Measurements from ENCODE around the gene RBM6. TPM values are rescaled to one million over a fixed set of nuclear protein-coding genes. Genes with fewer than 3 reads are reported as not detected.
"Not testable (repeated sequence)": the region's sequence is repeated elsewhere in the genome, so short reads cannot be mapped to it uniquely, and the experiment has no call there.

The RBM6 gene
- total RNA-seq, 1 experiment from 2014 or later: 88.3 TPM

- no peak overlapping the region for H3K4me3 ChIP-seq (ENCODE audit: low read length)
- H3K4me2 ChIP-seq (ENCODE audit: low read depth, low read length, poor library complexity, severe bottlenecking): no peak overlapping the region
- no peaks in the 10 kb centered on the region for H4K20me1 ChIP-seq (ENCODE audit: insufficient read depth, low read depth, low read length)
- H3K79me2 ChIP-seq (ENCODE audit: low read length): no peaks in the 10 kb centered on the region
- H3K9ac ChIP-seq (ENCODE audit: low read length): no peak overlapping the region
- H3K9me2 ChIP-seq (replicated peaks; ENCODE audit: insufficient read depth, low read length): no peaks in the 10 kb centered on the region
- no peak overlapping the region for H2AFZ ChIP-seq (ENCODE audit: low read length)
- H3K9me3 ChIP-seq (ENCODE audit: low read length): no peaks in the 10 kb centered on the region
- no peak overlapping the region for H3K27ac ChIP-seq (ENCODE audit: low read length)
- H3K27me3 ChIP-seq (ENCODE audit: low read length): no peaks in the 10 kb centered on the region
- H3K36me3 ChIP-seq (ENCODE audit: insufficient read depth, low read length): no peaks in the 10 kb centered on the region
- no peak for DNase-seq
- peaks cover 9% of the 10 kb centered on the region for H3K4me1 ChIP-seq (ENCODE audit: low read length)
These were observed 29.4 kb upstream of the RBM6 start for GRCh38 chr3:49910409-49911123.

GRCh38 chr3:49911124-49911420, 28.9 kb upstream of the RBM6 start:
- no peaks in the 10 kb centered on the region for H3K36me3 ChIP-seq (ENCODE audit: insufficient read depth, low read length)
- no peak for DNase-seq
- no peaks in the 10 kb centered on the region for H3K79me2 ChIP-seq (ENCODE audit: low read length)
- H3K4me2 ChIP-seq (ENCODE audit: low read depth, low read length, poor library complexity, severe bottlenecking): no peak overlapping the region
- no peak overlapping the region for H3K9ac ChIP-seq (ENCODE audit: low read length)
- H4K20me1 ChIP-seq (ENCODE audit: insufficient read depth, low read depth, low read length): no peaks in the 10 kb centered on the region
- H3K4me1 ChIP-seq (ENCODE audit: low read length): peaks cover 5% of the 10 kb centered on the region
- H3K9me3 ChIP-seq (ENCODE audit: low read length): no peaks in the 10 kb centered on the region
- no peaks in the 10 kb centered on the region for H3K9me2 ChIP-seq (replicated peaks; ENCODE audit: insufficient read depth, low read length)
- no peak overlapping the region for H2AFZ ChIP-seq (ENCODE audit: low read length)
- H3K27me3 ChIP-seq (ENCODE audit: low read length): no peaks in the 10 kb centered on the region
- H3K27ac ChIP-seq (ENCODE audit: low read length): no peak overlapping the region
- H3K4me3 ChIP-seq (ENCODE audit: low read length): no peak overlapping the region

DNA sequence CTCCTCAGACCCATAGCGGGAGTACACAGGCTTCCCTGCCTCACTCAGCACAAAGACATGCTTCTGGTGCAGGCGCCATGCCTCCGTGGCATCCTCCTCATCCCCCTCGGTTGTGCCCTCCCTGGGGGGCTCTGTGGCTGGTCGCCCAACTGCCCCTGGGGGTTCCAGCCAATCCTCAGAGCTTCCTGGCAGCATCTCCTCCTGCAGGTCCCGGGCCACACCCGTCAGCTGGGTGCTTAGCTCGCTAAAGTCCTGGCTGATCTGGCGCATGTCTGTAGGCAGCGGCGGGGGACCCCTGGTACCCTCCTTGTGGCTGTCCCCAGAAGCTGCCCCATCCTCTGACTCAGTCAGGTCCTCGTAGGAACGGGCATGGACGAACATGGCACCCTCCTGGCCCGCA, 28.3 kb upstream of the RBM6 start:
- Histone ChIP-seq H3K36me3 (ENCODE audit: insufficient read depth, low read length) (no peaks in the 10 kb centered on the region), H4K20me1 (ENCODE audit: insufficient read depth, low read depth, low read length) (no peaks in the 10 kb centered on the region), H3K9me2 (replicated peaks; ENCODE audit: insufficient read depth, low read length) (no peaks in the 10 kb centered on the region), H3K4me1 (ENCODE audit: low read length) (no peaks in the 10 kb centered on the region), H3K27ac (ENCODE audit: low read length) (no peak overlapping the region), H3K9me3 (ENCODE audit: low read length) (no peaks in the 10 kb centered on the region), H3K4me3 (ENCODE audit: low read length) (no peak overlapping the region), H3K27me3 (ENCODE audit: low read length) (no peaks in the 10 kb centered on the region), H3K9ac (ENCODE audit: low read length) (no peak overlapping the region), H3K4me2 (ENCODE audit: low read depth, low read length, poor library complexity, severe bottlenecking) (no peak overlapping the region), H2AFZ (ENCODE audit: low read length) (no peak overlapping the region), H3K79me2 (ENCODE audit: low read length) (no peaks in the 10 kb centered on the region)
- DNase-seq: no peak

- no peaks in the 10 kb centered on the region for H3K27me3 ChIP-seq (ENCODE audit: low read length)
- H3K79me2 ChIP-seq (ENCODE audit: low read length): no peaks in the 10 kb centered on the region
- no peaks in the 10 kb centered on the region for H3K9me3 ChIP-seq (ENCODE audit: low read length)
- H3K9ac ChIP-seq (ENCODE audit: low read length): no peak overlapping the region
- no peak overlapping the region for H2AFZ ChIP-seq (ENCODE audit: low read length)
- H3K36me3 ChIP-seq (ENCODE audit: insufficient read depth, low read length): no peaks in the 10 kb centered on the region
- no peak overlapping the region for H3K4me2 ChIP-seq (ENCODE audit: low read depth, low read length, poor library complexity, severe bottlenecking)
- no peaks in the 10 kb centered on the region for H3K9me2 ChIP-seq (replicated peaks; ENCODE audit: insufficient read depth, low read length)
- DNase-seq: no peak
- H3K27ac ChIP-seq (ENCODE audit: low read length): no peak overlapping the region
- no peaks in the 10 kb centered on the region for H3K4me1 ChIP-seq (ENCODE audit: low read length)
- no peak overlapping the region for H3K4me3 ChIP-seq (ENCODE audit: low read length)
- no peaks in the 10 kb centered on the region for H4K20me1 ChIP-seq (ENCODE audit: insufficient read depth, low read depth, low read length)
These were observed 27.1 kb upstream of the RBM6 start for GRCh38 chr3:49912881-49913281.

- H2AFZ ChIP-seq (ENCODE audit: low read length): no peak overlapping the region
These were observed 25.0 kb upstream of the RBM6 start for GRCh38 chr3:49914906-49915305.

GRCh38 chr3:49916686-49917085, 23.3 kb upstream of the RBM6 start:
- Histone ChIP-seq H3K36me3 (ENCODE audit: insufficient read depth, low read length) (no peaks in the 10 kb centered on the region), H4K20me1 (ENCODE audit: insufficient read depth, low read depth, low read length) (no peaks in the 10 kb centered on the region), H3K9me3 (ENCODE audit: low read length) (no peaks in the 10 kb centered on the region), H3K27me3 (ENCODE audit: low read length) (no peaks in the 10 kb centered on the region), H3K4me3 (ENCODE audit: low read length) (no peak overlapping the region), H3K9ac (ENCODE audit: low read length) (no peak overlapping the region), H3K27ac (ENCODE audit: low read length) (no peak overlapping the region), H3K9me2 (replicated peaks; ENCODE audit: insufficient read depth, low read length) (no peaks in the 10 kb centered on the region), H3K4me1 (ENCODE audit: low read length) (no peaks in the 10 kb centered on the region), H3K4me2 (ENCODE audit: low read depth, low read length, poor library complexity, severe bottlenecking) (no peak overlapping the region), H3K79me2 (ENCODE audit: low read length) (no peaks in the 10 kb centered on the region), H2AFZ (ENCODE audit: low read length) (no peak overlapping the region)
- DNase-seq: no peak

More at GRCh38 chr3:49914906-49915305, 25.0 kb upstream of the RBM6 start:
- Histone ChIP-seq H3K4me2 (ENCODE audit: low read depth, low read length, poor library complexity, severe bottlenecking) (no peak overlapping the region), H3K9me3 (ENCODE audit: low read length) (no peaks in the 10 kb centered on the region), H3K27ac (ENCODE audit: low read length) (no peak overlapping the region), H4K20me1 (ENCODE audit: insufficient read depth, low read depth, low read length) (no peaks in the 10 kb centered on the region), H3K4me3 (ENCODE audit: low read length) (no peak overlapping the region), H3K79me2 (ENCODE audit: low read length) (no peaks in the 10 kb centered on the region), H3K4me1 (ENCODE audit: low read length) (no peaks in the 10 kb centered on the region), H3K9ac (ENCODE audit: low read length) (no peak overlapping the region), H3K9me2 (replicated peaks; ENCODE audit: insufficient read depth, low read length) (no peaks in the 10 kb centered on the region), H3K27me3 (ENCODE audit: low read length) (no peaks in the 10 kb centered on the region), H3K36me3 (ENCODE audit: insufficient read depth, low read length) (no peaks in the 10 kb centered on the region)
- DNase-seq: no peak

- DNase-seq; H3K36me3 ChIP-seq (ENCODE audit: insufficient read depth, low read length); H3K4me3 ChIP-seq (ENCODE audit: low read length); H3K9me2 ChIP-seq (replicated peaks; ENCODE audit: insufficient read depth, low read length); H3K27ac ChIP-seq (ENCODE audit: low read length); H3K9ac ChIP-seq (ENCODE audit: low read length); H4K20me1 ChIP-seq (ENCODE audit: insufficient read depth, low read depth, low read length); H3K27me3 ChIP-seq (ENCODE audit: low read length); H3K79me2 ChIP-seq (ENCODE audit: low read length); H3K9me3 ChIP-seq (ENCODE audit: low read length); H3K4me1 ChIP-seq (ENCODE audit: low read length); H2AFZ ChIP-seq (ENCODE audit: low read length); H3K4me2 ChIP-seq (ENCODE audit: low read depth, low read length, poor library complexity, severe bottlenecking): not testable (repeated sequence)
These were observed 22.0 kb upstream of the RBM6 start for GRCh38 chr3:49917806-49918590.

DNA sequence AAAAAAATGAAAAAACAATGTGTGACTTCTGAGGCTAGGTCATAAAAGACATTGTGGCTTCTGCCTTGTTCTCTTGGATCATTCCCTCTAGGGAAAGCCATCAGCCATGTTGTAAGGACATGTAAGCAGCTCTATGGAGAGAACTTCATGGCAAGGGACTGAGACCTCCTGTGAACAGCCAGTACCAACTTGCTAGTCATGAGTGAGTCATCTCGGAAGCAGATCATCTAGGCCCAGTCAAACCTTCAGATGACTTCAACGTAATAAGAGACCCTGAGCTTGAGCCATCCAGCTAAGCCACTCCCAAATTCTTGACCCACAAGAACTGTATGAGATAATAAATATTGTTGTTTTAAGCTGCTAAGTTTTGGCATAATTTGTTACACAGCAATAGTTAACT, 15.3 kb upstream of the RBM6 start:
- H3K27me3 ChIP-seq (ENCODE audit: low read length): no peaks in the 10 kb centered on the region
- H3K4me2 ChIP-seq (ENCODE audit: low read depth, low read length, poor library complexity, severe bottlenecking): no peak overlapping the region
- H3K4me3 ChIP-seq (ENCODE audit: low read length): no peak overlapping the region
- DNase-seq: no peak
- H3K4me1 ChIP-seq (ENCODE audit: low read length): peaks cover 14% of the 10 kb centered on the region
- H3K79me2 ChIP-seq (ENCODE audit: low read length): peaks cover 16% of the 10 kb centered on the region
- H3K9me3 ChIP-seq (ENCODE audit: low read length): no peaks in the 10 kb centered on the region
- no peaks in the 10 kb centered on the region for H4K20me1 ChIP-seq (ENCODE audit: insufficient read depth, low read depth, low read length)
- no peaks in the 10 kb centered on the region for H3K9me2 ChIP-seq (replicated peaks; ENCODE audit: insufficient read depth, low read length)
- H3K36me3 ChIP-seq (ENCODE audit: insufficient read depth, low read length): no peaks in the 10 kb centered on the region
- no peak overlapping the region for H2AFZ ChIP-seq (ENCODE audit: low read length)
- no peak overlapping the region for H3K9ac ChIP-seq (ENCODE audit: low read length)
- H3K27ac ChIP-seq (ENCODE audit: low read length): no peak overlapping the region
